Glutamatergic neuron (in vitro differentiated cells): Measurements from ENCODE around the gene CCDC106. TPM values are rescaled to one million over a fixed set of nuclear protein-coding genes. Genes with fewer than 3 reads are reported as not detected.

Source experiments
- DNase-seq: peaks from one replicate; pipeline ENCODE4 v3.0.0; 2022
- H3K27ac Mint-ChIP-seq: one replicate; pipeline ENCODE4 v1.8.0; 2020; ENCODE audit warnings: mild to moderate bottlenecking, mixed read lengths, inconsistent platforms; ENCODE audit not compliant: unreplicated experiment
- H3K27me3 Mint-ChIP-seq: one replicate; pipeline ENCODE4 v1.8.0; 2020; ENCODE audit warnings: mild to moderate bottlenecking, moderate library complexity, mixed read lengths, inconsistent platforms; ENCODE audit not compliant: unreplicated experiment
- H3K36me3 Mint-ChIP-seq: one replicate; pipeline ENCODE4 v1.8.0; 2020; ENCODE audit warnings: mild to moderate bottlenecking, mixed read lengths, inconsistent platforms; ENCODE audit not compliant: unreplicated experiment
- H3K4me1 Mint-ChIP-seq: one replicate; pipeline ENCODE4 v1.8.0; 2020; ENCODE audit warnings: mild to moderate bottlenecking, low read depth, mixed read lengths, inconsistent platforms; ENCODE audit not compliant: unreplicated experiment
- H3K4me3 Mint-ChIP-seq: one replicate; pipeline ENCODE4 v1.8.0; 2020; ENCODE audit warnings: mild to moderate bottlenecking, mixed read lengths, inconsistent platforms; ENCODE audit not compliant: unreplicated experiment
- H3K9me3 Mint-ChIP-seq: one replicate; pipeline ENCODE4 v1.8.0; 2020; ENCODE audit warnings: mild to moderate bottlenecking, moderate library complexity, mixed read lengths, inconsistent platforms; ENCODE audit not compliant: unreplicated experiment
- total RNA-seq: library from RNA; stranded (reverse); fragmentation: NEBNext Ultra II Directional; extraction: Animal tissue kit (Norgen Biotek cat#: 25700); gene quantifications from one replicate; pipeline ENCODE4 v1.2.1, GENCODE V29; 2021; ENCODE audit not compliant: unreplicated experiment
- TF ChIP-seq, protein P1 (sequence below): fragments of 200-600 bp; sonication (generic); IDR thresholded peaks from one replicate; pipeline ENCODE4 v1.5.0; 2021; ENCODE audit not compliant: partially characterized antibody, unreplicated experiment

Gene CCDC106
- total RNA-seq, 1 donor from 2014 or later, result 32.1 TPM

DNA sequence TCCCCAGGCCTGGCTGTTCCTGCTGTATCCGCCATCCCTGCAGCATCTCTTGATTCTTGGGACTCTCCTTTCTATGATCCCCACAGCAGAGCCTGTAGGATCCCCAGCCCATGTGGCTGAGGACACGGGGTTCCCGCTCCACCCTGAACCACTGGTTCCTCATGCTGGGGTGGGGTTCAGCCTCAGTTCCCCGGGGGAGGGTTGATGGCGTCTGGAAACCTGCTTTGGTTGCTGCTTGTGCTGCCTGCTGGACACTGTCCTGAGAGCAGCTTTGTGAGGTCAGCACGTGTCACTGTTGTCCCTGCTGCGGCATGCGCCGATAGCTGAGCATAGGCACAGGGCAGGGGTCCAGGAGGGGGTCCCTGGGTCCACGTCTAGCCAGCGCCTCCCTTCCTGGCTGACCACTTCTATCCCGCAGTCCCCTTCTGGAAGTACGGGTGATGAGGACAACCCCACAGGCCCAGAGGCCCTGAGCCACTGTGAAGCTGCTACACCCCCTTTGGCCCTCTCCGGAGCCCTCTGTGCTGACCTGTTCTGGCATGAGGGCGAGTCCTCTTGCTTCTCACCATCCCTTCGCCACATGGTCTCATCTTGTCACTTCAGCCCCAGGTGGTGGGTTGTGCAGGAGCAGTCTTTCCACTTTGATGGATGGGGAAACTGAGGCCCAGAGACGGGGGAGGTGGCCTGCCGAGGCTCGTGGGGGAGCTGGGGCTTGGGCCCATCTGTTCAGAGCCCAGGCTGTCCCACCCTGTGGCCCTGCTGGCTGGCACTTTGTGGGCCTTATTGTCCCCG, 32.5 kb downstream of the CCDC106 start:
- Mint-ChIP-seq H3K36me3 (no peaks in the 10 kb centered on the region), H3K27ac (no peak overlapping the region), H3K9me3 (peaks cover 5% of the 10 kb centered on the region), H3K27me3 (peaks cover 3% of the 10 kb centered on the region), H3K4me1 (peaks cover 8% of the 10 kb centered on the region), H3K4me3 (no peak overlapping the region)
- DNase-seq, result no peak
- TF ChIP-seq, protein P1, sequence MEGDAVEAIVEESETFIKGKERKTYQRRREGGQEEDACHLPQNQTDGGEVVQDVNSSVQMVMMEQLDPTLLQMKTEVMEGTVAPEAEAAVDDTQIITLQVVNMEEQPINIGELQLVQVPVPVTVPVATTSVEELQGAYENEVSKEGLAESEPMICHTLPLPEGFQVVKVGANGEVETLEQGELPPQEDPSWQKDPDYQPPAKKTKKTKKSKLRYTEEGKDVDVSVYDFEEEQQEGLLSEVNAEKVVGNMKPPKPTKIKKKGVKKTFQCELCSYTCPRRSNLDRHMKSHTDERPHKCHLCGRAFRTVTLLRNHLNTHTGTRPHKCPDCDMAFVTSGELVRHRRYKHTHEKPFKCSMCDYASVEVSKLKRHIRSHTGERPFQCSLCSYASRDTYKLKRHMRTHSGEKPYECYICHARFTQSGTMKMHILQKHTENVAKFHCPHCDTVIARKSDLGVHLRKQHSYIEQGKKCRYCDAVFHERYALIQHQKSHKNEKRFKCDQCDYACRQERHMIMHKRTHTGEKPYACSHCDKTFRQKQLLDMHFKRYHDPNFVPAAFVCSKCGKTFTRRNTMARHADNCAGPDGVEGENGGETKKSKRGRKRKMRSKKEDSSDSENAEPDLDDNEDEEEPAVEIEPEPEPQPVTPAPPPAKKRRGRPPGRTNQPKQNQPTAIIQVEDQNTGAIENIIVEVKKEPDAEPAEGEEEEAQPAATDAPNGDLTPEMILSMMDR, result no peak

DNA sequence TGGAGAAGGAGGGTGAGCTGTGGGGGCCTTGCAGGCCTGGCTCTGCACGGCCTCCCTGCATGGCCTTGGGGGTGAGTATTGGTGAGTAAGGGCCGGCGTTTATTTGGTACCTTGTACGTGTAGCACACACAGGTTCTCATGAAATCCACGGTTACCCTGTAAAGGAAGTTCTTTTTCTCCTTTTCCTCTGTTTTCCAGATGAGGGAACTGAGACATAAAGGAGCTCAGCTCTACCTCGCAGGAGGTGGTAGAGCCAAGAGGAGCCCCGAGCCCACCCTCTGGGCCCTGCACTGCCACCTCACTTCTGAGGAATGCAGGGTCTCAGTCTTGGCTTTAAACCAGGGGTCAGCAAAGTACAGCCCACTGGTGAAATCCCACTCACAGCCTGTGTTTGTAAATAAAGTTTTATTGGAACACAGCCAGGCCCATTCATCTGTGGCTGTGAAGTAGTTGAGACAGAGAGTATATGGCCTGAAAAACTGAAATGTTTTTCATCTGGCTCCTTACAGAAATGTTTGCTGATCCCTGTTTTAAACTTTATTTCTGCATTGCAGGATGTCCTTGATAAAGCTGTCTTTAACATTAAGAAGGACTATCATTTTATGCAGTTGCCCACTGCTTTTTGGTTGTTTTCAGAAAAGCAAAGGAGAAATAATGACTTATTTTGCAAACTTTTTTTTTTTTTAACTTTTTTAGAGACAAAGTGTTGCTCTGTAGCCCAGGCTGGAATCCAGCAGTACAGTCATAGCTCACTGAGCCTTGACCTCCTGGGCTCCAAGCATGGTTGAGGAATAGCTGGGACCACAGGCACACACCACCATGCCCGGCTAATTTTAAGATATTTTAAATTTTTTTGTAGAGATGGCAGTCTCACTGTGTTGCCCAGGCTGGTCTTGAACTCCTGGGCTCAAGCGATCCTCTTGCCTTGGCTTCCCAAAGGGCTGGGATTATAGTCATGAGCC, 33.4 kb downstream of the CCDC106 start:
- peaks cover 4% of the 10 kb centered on the region for H3K4me1 Mint-ChIP-seq
- H3K9me3 Mint-ChIP-seq, result peaks cover 3% of the 10 kb centered on the region
- no peak overlapping the region for H3K27ac Mint-ChIP-seq
- TF ChIP-seq, protein P1, result no peak
- DNase-seq, result no peak
- no peak overlapping the region for H3K4me3 Mint-ChIP-seq
- peaks cover 3% of the 10 kb centered on the region for H3K27me3 Mint-ChIP-seq
- no peaks in the 10 kb centered on the region for H3K36me3 Mint-ChIP-seq

DNA sequence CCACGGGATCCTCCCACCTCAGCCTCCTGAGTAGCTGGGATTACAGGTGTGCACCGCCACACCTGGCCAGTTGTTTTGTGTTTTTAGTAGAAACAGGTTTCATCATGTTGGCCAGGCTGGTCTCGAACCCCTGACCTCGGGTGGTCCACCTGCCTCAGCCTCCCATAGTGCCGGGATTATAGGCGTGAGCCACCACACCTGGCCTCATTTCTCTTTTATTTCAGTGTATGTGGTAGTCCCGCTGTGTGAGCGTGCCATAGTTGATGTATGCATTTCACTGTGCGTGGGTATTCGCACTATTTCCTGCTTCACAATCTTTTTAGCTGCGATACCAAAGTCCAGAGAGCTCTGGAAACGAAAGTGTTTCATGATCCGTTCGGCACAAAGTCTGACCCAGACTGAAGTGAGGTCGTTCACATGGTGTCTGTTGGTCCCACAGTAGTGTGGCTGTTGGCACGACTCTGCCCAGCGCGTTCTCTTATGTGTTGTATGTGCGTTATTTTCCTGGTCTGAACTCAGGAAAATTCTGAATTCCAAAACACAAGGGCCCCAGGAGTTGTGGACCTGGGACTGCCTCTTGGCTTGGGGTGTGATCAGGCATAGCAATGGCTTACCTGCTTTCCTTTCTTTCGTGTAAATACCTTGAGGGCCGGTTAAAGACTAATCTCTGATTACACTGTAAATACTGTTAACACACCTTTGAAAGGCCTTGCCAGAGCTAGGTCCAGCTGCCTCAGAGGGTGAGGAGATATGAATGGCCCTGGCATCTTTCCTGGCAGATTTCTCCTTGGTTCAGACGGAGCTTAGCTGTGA, 35.6 kb downstream of the CCDC106 start:
- H3K27ac Mint-ChIP-seq, result no peak overlapping the region
- DNase-seq, result no peak
- no peak overlapping the region for H3K4me3 Mint-ChIP-seq
- TF ChIP-seq, protein P1, result no peak
- no peaks in the 10 kb centered on the region for H3K27me3 Mint-ChIP-seq
- H3K4me1 Mint-ChIP-seq, result no peaks in the 10 kb centered on the region
- no peaks in the 10 kb centered on the region for H3K36me3 Mint-ChIP-seq
- no peaks in the 10 kb centered on the region for H3K9me3 Mint-ChIP-seq

DNA sequence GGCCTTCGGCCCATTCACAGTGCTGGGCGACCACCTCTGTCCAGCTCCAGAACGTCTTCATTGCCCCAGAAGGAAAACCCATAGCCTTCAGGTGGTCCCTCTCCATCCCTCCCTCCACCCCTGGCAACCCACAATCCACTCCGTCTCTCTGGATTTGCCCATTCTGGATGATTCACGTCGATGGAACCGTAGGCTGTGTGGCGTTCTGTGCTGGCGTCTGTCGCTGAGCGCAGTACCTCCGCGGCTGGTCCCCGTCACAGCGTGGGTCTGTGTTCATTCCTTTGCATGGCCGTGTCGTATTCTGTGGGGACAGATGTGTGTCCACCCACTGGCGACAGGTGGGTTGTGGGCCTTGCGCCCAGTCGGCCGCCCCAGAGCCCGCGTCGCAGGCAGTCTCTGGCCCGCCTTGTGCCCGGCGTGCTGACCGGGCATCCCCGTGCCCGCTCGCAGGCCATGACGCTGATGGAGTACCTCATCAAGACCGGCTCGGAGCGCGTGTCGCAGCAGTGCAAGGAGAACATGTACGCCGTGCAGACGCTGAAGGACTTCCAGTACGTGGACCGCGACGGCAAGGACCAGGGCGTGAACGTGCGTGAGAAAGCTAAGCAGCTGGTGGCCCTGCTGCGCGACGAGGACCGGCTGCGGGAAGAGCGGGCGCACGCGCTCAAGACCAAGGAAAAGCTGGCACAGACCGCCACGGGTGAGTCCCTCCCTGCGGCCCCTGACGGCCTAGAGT, 37.1 kb downstream of the CCDC106 start:
- no peaks in the 10 kb centered on the region for H3K27me3 Mint-ChIP-seq

More for the DNA sequence above, 37.1 kb downstream of the CCDC106 start:
- Mint-ChIP-seq H3K4me3 (no peak overlapping the region), H3K9me3 (no peaks in the 10 kb centered on the region), H3K4me1 (no peaks in the 10 kb centered on the region), H3K27ac (no peak overlapping the region), H3K36me3 (no peaks in the 10 kb centered on the region)
- DNase-seq, result no peak
- TF ChIP-seq, protein P1, result no peak
